Activated CD4-positive, alpha-beta T cell treated with anti-CD3 and anti-CD28 coated beads for 1 hour (primary cell): ENCODE data around the gene UBE2B.
"Not testable (repeated sequence)": the region's sequence is repeated elsewhere in the genome, so short reads cannot be mapped to it uniquely, and the experiment has no call there.

Source experiments
- DNase-seq: peaks from one replicate; pipeline ENCODE4 v3.0.0-alpha.2; 2020

The UBE2B gene

DNA sequence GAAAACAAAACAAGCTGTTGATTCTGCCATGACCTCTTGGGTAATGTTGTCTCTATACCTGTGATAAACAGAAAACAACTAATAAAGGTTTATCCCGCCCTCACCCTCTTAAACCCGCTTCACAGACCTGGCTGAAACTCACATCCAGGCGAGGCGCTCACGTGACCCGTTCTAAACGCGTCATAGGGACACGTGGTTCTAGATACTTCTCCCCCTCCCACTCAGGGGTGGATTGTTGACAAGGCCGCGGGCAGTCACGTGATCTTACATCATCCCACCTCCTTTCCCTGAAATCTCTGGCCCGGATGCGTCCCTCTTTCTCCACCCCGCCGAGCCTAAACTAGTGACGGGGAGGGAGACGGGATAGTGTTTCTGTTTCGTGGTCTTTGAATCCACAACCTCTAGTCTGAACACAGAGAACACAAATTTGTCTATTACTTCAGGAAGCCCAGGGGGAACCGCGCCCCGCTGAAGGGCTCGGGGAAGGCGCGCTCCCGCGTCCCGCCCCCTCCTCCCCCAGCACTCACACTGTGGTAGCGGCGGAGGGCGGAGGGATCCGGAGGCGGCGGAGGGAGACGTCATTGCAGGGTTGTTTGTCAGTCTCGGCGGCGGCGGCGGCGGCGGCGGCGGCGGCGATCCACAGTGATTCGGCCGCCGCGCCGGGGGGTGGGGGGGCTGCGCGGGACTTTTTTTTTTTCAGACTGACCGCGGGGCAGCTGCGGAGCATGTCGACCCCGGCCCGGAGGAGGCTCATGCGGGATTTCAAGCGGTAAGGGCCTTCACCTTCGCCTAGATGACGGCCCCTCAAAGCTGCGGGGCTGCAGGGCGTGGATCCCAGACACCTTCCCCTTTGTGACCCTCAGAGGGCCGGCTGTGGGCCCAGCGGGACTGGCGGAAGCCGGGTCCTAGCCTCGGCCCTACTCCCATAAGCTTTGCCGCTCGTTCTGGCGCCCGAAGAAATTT lies at the start of gene UBE2B:
Gene UBE2B, plus strand, starts transcription at position 699 of the 963 bp plus-strand sequence. Its CDS starts 27 bp downstream, at position 726.
- DNase-seq: peak; percentile 94

DNA sequence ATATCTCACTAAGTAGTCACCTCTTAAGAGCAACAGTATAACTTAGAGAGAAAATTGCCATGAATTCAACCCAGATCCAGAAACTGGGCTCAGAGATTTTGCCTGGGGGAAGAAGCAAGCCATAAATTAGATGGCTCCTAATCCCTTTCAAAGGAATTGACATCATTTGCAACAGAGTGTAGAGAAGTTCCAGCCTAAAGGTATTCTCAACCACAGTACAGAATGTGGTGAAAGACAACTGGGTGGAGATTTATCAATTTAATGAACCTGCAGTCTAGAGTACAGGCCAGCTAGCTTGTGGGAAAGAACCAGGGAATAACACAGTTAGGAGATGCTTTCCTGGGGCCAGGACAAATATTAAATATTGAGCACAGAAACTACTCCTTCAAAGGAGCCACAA lies 44.0 kb upstream of the UBE2B start:
- no peak for DNase-seq

DNA sequence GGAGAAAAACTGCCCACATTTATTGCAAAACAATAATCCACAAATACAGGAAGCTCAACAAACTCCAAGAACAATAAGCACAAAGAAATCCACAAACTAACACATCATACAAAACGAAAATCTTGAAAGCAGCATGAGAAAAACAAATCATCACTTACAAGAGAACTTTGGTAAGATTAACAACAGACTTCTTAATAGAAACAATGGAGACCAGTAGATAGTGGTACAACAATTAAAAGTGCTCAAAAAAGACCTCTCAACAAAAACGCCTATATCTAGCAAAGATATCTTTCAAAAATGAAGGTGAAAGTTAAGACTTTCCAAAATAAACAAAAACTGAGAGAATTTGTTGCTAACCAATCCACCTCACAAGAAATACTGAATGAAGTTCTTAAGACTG lies 42.8 kb upstream of the UBE2B start:
- DNase-seq: no peak

DNA sequence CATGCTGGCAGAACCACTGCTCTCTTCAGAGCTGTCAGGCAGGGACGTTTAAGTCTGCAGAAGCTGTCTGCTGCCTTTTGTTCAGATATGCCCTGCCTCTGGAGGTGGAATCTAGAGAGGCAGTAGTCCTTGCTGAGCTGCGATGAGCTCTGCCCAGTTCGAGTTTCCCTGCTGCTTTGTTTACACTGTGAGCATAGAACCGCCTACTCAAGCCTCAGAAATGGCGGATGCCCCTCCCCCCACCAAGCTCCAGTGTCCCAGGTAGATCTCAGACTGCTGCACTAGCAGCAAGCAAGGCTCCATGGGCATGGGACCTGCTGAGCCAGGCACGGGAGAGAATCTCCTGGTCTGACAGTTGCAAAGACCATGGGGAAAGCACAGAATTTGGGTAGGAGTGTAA lies 34.5 kb upstream of the UBE2B start:
- not testable (repeated sequence) for DNase-seq

DNA sequence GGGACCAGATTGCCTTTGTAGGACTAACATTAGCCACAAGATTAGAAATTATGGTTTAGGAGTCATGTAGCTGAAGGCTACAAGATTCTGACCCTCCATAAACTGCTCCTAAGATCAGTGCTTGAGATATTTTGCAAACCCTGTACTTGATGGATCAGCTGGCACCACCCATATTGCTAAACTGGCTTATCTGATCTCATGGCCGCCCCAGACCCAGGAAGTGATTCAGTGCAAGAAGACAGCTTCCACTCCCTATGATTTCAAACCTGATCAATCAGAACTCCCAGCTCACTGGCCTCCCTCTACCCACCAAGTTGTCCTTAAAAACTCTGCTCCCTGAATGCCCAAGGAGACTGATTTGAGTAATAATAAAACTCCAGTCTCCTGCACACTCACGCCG lies 27.9 kb upstream of the UBE2B start:
- DNase-seq: not testable (repeated sequence)

DNA sequence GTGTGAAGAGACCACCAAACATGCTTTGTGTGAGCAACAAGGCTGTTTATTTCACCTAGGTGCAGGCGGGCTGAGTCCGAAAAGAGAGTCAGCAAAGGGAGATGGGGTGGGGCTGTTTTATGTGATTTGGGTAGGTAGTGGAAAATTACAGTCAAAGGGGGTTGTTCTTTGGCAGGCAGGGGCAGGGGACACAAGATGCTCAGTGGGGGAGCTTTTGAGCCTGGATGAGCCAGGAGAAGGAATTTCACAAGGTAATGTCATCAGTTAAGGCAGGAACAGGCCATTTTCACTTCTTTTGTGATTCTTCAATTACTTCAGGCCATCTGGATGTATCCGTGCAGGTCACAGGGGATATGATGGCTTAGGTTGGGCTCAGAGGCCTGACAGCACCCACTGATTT lies 25.9 kb upstream of the UBE2B start:
- DNase-seq: not testable (repeated sequence)

DNA sequence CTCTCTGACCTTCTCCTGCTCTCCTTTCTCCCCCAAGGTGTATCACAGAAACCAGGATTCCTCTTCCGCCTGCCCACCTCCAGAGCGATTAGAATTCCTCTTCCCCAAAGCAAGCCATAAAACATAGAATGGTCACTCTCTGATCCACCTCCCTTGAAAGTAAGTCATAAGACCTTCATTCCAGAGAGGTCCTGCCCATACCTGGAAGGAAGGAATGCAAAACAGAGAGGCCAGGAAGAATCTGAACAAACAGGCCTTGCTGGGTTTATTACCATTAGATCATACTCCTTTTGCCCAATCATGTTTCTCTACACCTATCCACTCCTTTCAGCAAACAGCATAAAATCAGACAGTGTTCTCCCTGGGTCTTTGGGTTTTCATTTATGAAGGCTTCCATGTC lies 25.4 kb upstream of the UBE2B start:
- DNase-seq: no peak

DNA sequence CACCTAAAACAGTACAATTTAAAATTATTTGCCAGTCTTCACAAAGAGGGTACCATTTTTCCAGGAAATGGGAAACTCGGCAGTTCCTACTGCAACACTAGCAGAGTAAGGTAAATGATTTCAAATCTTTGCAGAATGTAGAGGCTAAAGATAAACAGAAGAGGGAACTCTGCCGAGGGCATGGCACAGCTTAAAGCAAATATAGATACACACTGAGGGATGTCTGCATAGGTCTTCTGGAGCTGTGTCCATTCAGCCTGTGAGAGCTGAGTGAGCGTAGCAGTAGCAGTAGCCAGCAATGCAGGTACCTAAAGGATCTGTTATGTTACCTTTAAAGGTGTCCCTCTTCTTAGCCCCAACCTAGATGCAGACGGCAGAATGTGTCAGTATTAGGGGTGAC lies 21.9 kb upstream of the UBE2B start:
- no peak for DNase-seq

DNA sequence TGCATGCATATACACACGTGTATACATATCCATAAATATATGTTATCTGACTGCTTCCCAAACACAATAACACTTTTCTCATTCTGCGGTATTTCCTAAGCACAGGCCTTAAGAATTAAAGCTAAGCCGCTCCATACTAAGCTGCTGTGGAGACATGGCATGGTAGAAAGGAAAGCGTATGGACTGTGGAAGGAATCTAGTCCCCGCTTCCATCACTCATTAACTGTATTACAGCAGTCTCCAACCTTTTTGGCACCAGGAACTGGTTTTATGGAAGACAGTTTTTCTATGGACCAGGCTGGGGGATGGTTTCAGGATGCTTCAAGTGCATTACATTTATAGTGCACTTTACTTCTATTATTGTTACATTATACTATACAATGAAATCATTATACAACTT lies 15.7 kb upstream of the UBE2B start:
- DNase-seq: no peak

DNA sequence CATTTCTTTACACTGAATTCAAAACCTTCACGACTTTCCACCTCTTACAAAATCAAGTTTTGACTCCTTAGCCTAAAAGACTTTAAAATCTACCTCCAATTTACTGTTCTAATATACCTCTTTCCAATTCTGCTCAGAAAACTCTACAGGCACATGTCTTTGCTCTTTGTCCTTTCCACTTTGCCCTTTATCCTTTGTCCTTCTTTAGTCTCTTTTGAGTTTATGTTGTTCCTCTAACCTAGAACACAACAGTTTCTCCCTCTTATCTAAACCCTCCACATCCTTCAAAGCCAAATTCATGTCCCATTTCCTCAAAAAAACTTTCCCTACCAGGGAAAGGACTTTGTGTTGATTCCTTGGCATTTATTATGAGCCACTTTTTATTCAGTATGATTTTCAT lies 5.8 kb upstream of the UBE2B start:
- no peak for DNase-seq

DNA sequence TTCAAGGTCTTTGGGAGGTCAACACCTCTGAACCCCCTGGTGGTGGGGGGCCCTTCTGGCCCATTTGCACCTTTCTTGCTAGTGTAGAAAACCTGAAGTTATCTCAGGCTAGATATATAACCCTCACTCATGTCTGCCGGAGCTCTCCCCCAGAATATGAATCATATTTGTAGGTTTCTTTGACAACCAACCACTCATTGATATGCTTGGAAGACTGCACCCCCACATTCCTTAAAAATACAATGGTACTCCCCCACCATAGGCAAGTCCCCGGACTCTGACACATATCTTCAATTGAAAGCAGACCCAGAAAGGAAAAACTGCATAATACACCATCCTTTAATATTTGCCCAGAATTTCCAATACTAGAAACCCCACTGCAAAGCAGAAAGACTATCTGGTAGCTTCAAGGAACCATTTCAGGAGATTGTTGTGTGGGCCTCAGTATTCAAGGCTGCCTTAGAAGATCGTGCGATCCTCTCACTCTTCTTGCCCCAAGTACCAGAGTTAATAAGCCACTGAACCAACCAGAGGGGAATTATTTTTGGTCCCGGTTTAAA lies 978 bp upstream of the UBE2B start:
- DNase-seq: no peak

DNA sequence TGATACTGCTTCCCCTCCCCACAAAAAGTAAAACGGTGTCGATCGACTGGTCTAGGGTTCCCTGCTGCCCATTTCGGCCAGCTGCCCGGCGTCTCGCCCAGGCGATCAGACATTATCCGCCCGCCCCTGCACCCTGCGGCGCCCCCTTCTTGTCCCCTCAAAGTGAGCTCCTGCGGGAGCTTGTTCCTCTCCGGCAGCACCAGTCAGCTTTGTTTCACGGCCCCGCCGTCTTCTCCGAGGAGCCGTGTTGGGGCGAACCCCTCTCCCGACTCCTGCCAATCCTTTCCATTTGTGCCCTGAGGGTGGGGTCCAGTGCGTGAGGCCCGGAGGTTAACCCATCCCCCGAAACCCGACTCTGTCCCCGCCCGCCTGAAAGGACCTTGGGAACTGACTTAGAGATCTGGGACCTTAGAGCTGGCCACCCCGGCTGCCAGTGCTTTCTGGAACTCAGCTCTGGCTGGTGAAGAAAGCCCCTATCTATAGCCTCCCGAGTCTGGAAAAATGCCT lies 518 bp downstream of the UBE2B start:
- peak; percentile 16 for DNase-seq

DNA sequence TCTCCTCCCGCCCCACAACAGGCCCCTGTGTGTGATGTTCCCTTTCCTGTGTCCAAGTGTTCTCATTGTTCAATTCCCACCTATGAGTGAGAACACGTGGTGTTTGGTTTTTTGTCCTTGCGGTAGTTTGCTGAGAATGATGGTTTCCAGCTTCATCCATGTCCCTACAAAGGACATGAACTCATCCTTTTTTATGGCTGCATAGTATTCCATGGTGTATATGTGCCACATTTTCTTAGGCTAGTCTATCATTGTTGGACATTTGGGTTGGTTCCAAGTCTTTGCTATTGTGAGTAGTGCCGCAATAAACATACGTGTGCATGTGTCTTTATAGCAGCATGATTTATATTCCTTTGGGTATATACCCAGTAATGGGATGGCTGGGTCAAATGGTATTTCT lies 2.3 kb downstream of the UBE2B start:
- DNase-seq: not testable (repeated sequence)

DNA sequence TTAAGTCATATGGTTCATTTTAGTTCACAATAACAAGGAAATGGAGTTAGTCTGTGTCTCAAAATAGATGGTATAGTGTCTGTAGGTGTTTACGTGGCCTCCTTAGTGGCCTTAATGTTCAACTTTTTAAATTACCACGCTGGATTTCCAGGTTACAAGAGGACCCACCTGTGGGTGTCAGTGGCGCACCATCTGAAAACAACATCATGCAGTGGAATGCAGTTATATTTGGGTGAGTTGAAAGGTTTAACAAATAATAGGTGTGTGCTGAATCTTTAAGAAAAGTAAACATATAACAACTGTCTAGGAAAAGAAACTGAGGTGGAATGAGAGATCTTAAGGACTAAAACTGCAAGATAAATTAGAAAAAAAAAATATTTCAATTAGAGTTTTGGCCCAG lies 2.9 kb downstream of the UBE2B start:
- DNase-seq: no peak

DNA sequence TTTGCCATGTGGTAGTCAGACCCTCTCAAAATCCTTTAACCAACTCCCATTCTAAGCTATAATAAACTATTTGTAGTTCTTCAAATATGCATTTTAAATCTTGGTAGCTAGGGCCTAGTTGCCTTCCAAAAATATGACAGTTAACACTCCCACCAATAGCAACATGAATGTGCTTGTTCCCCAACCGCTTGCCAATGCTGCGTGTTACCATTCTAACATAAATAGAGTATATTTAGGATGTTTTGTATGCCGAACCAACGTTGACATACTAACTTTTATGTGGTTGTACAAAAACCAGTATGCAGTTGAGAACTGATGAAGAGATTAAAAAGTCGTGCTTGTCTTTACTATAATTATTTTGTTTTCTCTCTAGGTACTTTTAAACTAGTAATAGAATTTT lies 9.0 kb downstream of the UBE2B start:
- no peak for DNase-seq

DNA sequence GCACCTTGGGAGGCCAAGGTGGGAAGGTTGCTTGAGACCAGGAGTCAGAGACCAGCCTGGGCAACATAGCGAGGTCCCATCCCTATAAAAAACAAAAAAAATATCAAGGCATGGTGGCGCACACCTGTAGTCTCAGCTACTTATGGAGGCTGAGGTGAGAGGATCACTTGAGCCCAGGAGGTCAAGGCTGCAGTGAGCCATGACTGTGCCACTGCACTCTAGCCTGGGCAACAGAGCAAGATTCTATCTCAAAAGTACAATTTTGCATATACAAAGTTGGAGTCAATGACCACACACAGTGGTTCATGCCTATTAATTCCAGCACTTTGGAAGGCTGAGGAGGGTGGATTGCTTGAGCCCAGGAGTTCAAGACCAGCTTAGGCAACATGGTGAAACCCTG lies 10.8 kb downstream of the UBE2B start:
- not testable (repeated sequence) for DNase-seq

DNA sequence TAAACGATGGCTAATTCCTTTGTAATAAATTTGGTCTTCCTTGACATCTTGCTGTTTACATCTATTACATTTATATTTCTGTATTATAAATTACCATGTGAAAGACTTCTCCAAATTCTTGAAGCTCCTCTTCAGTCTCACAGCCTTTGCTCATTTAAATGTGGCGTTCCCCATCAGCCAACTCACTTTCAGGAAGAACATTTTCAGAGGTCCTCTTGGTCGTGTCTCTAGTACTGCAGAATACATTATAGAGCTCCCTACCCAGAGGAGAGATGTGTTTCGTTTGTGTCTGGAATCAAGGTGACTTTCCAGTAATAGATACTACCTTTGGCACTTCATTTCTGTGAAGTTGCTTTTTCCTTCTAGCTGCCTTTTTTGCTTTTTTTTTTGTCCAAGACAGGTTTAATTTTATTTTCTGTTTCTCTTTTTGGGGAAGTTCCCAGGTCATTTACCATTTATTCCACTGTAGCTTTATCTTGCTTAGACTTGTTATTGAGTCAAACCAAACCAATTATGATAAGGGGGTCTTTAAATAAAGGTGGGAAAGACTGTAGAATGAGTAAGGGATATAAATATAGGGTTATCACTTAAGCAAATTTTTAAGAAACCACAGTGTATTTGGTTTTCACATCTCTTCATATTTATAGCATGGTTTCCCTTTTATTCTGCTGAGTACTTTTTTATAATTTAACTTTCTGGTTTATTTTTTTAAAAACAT lies 12.8 kb downstream of the UBE2B start:
- DNase-seq: no peak

DNA sequence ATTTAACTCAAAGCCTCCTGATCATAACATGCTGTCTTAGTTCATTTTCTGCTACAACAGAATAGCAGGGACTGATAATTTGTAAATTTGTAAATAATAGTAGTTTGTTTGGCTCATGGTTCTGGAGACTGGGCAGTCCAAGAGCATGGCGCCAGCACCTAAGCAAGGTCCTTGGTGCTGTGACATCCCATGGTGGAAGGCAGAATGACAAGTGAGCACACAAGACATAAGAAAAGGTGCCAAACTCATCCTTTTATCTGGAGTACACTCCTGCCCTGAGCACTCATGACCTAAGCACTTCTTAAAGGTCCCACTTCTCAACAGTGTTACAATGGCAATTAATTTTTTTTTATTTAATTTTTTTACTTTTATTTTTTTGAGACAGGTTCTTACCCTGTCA lies 16.1 kb downstream of the UBE2B start:
- DNase-seq: no peak

DNA sequence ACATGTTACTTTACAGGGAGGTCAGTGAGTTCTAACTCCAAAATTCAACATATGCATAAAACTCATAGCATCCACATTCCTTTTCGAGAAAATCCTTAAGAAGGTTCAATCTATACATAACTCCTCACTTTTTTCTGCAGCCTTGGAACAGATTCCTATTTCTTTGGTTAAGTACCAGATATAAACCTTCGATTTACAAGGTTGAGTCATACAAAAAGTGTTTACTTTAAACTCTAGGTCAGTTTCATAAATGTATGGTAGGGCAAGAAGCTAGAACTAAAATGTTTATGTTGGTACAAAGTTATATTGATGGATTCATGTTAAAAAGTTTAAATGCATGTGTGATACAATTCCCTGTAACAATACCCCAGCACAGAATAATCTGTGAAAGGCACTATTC lies 20.9 kb downstream of the UBE2B start:
- no peak for DNase-seq

DNA sequence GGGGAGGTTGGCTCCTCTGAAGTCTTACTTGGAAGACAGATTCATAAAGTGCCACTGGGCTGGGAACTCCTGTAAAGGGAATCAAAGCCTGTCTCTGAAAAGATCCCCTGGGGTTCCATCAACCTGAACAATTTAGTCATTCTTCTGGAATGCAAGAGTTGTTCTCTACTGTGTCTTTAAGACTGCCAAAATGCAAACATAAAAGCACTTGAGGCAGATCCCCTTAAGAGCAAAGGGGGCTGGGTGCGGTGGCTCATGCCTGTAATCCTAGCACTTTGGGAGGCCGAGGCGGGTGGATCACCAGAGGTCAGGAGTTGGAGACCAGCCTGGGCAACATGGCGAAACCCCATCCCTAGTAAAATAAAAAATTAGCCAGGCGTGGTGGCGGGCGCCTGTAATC lies 23.6 kb downstream of the UBE2B start:
- DNase-seq: no peak

DNA sequence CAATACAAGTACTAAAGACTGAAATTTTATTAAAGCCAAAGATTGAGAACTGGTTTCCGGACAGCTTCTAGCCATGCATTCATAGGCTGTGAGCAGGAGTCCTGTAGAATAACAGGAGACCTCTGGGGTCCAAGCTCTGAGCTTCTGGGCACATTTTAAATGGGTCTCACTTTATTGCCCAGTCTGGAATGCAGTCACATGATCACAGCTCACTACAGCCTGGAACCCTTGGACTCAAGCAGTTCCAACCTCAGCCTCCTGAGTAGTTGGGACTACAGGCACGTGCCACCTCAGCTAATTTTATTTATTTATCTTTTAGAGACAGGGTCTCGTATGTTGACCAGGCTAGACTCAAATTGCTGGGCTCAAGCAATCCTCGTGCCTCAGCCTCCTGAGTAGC lies 24.9 kb downstream of the UBE2B start:
- DNase-seq: no peak

DNA sequence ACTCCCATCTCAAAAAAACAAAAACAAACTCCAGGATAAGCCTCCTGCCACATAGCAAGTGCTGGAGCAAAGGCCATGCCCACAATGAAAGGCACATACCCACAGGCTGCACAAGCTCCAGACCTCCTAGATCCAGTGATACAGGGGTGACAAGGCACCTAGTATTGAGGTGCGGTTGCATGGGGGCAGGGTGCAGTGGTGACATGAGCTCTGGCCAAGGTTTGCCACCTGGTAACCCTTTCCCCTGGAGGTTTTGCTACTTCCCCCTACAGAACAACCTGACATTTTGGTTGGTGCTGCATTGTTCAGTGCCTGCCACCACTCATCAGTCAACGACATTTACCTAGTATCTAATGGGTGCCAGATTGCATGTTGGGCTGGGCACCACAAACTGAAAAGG lies 25.8 kb downstream of the UBE2B start:
- no peak for DNase-seq

DNA sequence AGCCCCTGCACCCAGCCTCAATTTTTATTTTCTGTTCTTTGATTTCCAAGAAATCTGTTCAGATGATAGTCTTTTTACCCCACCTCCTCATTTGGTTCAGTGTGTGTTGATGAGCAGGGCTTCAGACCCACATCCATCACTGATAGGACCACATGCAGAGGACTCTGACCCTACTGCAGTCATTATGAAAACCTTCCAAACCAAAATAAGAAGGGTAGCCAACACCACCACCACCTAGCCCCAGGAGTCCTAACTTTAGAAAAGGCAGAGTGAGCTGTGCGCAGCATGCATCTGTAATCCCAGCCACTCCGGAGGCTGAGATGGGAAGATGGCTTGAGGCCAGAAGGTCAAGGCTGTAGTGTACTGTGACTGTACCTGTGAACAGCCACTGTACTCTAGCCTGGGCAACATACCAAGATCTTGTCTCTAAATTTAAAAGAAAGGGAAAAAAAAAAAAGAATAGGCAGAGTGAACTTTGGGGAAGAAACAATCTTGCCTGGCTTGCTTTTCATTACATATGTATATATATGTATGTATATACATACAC lies 27.3 kb downstream of the UBE2B start:
- DNase-seq: no peak
